HG03045 (cell line): ENCODE results near the gene ZNF668.
"Not testable (repeated sequence)": the region's sequence is repeated elsewhere in the genome, so short reads cannot be mapped to it uniquely, and the experiment has no call there.

Source experiments
- ATAC-seq: cut with Tn5 transposase; IDR thresholded peaks from one replicate; pipeline ENCODE4 v1.9.1; 2021; ENCODE audit warnings: mild to moderate bottlenecking, moderate library complexity; ENCODE audit not compliant: unreplicated experiment

The ZNF668 gene

GRCh38 chr16:31100876-31101641 is 27.0 kb upstream of the ZNF668 start:
- not testable (repeated sequence) for ATAC-seq

DNA sequence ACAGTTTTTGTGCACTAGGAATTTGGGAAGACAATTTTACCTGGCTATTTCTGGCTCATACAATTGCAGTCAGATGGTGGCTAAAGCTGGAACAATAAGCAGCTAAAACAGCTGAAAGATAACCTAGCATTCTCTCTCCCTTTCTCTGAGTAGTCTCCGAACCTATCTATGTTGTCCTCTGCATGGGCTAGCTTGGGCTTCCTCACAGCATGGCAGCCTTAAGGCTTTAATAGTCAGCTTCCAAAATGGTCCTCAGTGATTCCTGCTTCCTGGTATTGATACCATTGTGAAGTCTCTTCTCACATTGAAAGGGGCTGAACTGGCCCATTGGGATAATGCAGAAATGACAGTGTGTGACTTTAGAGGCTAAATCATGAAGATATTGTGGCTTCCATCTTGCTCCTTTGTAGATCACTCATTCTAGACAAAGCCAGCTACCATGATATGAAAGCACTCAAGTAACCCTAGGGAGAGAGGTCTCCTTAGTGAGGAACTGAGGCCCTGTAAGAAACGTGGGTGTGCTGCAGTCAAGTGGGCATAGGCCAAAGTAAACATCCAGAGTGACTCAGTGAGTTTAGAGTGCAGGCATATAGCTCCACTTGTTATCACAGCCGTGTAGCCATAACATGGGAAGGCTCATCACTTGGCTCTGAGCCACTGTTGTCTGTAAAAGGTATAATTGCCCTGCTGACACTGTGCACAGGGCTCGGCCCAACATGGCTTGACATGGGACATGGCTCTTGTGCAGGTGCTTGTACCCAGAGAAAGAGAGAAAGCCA is 26.0 kb upstream of the ZNF668 start:
- no peak for ATAC-seq

GRCh38 chr16:31094424-31095120 is 20.5 kb upstream of the ZNF668 start, which contains the start of gene VKORC1:
Gene VKORC1, minus strand, starts transcription at chr16:31094797. Its CDS starts 68 bp downstream, at chr16:31094729.
- ATAC-seq, result peak; percentile 80

GRCh38 chr16:31094088-31094423 is 20.0 kb upstream of the ZNF668 start:
- no peak for ATAC-seq

GRCh38 chr16:31093132-31093703 is 19.2 kb upstream of the ZNF668 start:
- ATAC-seq, result no peak

- no peak for ATAC-seq
These were observed 18.3 kb upstream of the ZNF668 start for GRCh38 chr16:31092330-31092729.

GRCh38 chr16:31090540-31090939 is 16.5 kb upstream of the ZNF668 start:
- no peak for ATAC-seq

DNA sequence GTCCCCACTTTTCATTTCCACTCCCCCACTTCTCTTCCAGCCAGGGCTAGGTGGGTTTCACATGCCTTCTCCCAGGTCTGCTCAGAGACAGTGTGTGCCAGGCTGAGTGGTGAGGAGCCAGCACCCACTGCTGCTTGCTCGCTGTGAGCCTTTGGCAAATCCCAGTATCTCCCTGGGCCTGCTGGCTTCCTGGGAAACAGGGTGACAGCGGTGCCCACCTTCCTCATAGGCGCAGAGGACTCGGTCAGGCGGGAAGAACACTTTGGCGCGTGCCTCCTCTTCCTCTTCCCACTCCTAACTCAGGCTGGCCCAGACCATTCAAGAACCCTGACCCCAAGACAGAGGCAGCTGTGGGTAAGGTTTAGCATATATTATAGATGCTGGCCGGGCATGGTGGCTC is 15.2 kb upstream of the ZNF668 start:
- ATAC-seq, result no peak

- ATAC-seq, result no peak
These were observed 14.6 kb upstream of the ZNF668 start, which contains the start of gene PRSS53 for GRCh38 chr16:31088459-31089183. Gene PRSS53, minus strand, starts transcription at chr16:31088943. Its CDS starts 134 bp downstream, at chr16:31088809.

DNA sequence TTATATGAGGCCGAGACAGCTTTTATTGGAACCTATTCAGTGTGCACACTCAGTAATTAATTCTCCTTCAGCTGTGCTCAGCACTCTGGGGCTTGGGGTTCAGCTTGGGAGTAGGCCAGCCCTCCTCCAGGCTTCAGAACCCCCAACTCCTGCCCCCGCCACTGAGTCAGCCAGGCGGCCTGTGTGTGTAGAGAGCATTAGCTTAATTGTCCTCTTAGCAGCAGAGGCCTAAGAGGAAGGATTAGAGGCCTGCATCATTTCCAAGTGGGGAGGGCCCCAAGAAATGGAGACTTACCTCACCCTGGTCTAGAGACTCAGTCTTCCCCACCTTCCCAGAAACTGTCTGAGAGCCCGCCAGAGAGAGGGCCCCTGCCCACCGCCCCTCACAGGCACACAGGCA is 13.9 kb upstream of the ZNF668 start:
- ATAC-seq, result no peak

- ATAC-seq, result no peak
These were observed 13.4 kb upstream of the ZNF668 start for GRCh38 chr16:31087481-31087880.

DNA sequence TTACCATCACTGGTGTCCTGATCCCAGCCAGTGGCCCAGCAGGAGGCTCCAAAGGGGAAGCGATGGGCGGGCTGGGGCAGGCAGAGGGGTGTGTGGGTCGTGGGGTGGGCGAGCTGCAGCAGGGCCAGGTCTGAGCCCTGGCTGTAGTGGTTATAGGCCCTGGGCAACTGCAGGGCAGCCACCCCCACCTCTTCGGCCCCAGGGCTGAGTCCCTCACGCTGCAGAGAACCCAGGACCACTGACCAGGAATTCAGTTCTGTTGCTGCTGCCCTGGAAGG is 12.5 kb upstream of the ZNF668 start:
- ATAC-seq, result no peak

DNA sequence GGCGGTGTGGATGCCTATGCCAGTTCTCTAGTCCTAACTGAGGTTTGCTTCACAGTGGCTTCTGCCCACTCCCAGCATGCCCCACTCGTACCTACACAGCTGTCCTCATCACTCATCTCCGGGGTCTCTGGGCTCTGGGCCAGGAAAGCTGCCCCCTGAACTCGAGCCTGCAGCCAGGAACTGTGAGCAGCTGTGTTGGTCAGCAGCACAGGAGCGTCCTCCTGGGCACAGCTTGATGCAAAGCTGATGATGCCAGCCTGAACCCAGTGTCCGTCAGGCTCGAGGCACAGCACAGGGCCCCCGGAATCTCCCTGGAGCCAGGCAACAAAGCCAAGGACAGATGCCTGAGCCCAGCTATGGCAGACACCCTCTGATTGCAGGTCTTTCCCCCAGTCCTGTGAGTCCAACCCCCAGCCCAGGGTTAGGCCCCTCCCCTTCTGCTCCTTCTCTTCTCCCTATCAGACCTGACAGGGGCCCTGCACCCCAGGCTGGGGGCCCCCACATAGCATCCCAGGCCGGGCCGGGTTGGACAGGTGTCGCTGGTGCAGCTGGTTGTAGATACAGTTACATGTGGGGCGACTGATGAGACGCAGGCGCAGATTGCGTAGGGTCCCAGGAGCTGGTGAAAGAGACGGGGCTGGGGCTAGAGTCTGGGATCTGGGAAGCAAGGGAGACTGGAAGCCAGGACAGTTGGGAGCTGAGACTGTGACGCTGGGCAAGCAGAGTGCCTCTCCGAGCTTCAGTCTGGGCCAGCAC is 12.0 kb upstream of the ZNF668 start:
- no peak for ATAC-seq

- ATAC-seq, result no peak
These were observed 11.4 kb upstream of the ZNF668 start for GRCh38 chr16:31085411-31085810.

DNA sequence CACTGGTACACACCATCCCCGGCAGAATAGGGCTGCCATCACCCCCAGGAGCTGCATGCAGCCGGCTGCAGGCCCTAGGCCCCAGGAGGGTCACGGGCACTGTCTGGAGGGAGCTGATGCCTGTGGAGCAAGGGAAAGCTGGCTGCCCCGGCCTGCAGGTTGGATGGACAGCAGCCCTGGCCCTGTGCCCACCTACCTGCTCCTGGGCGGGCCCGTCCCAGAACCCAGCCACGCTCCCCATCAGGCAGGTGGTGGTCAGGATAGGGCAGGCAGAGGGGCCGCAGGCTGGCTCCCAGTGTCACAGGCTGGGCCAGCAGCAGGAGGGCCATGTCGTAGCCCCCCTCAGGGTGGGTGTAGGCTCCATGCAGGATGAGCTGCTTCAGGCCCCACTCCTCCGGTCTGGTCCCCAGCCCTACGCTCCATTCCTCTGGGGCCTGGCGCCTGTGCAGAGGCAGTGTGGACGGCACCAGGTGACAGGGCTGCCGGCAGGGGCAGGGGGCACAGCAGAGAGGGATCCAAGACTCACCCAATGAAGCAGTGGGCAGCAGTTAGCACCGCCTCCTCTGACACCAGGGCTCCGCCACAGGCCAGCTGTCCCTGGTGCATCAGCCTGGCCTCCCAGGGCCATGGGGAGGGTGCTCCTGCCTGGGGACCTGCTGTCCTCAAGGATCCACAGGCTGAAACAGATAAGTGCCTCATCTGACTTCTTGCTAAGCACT is 10.7 kb upstream of the ZNF668 start:
- ATAC-seq, result no peak

GRCh38 chr16:31083981-31084380 is 9.9 kb upstream of the ZNF668 start:
- ATAC-seq, result no peak

GRCh38 chr16:31083556-31083955 is 9.5 kb upstream of the ZNF668 start:
- no peak for ATAC-seq

DNA sequence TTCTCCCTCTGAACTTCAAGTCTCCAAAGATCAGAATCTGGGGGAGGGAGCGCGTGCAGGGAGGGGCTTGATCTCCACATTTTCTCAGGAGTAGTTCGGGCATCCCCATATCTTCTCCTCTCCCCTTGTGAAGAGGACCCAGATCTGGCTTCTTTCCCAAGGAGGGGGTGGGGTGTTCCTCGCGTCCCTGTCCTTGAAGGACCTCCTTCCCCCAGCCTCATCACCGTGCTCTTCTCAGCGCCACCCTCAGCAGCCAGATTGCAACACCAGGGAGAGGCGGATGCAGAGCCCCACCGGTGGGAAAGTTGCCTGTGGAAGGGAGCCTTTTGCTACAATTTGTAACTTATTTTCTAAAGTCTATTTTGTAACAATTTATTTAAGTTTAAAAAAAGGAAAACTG is 9.0 kb upstream of the ZNF668 start:
- ATAC-seq, result no peak

DNA sequence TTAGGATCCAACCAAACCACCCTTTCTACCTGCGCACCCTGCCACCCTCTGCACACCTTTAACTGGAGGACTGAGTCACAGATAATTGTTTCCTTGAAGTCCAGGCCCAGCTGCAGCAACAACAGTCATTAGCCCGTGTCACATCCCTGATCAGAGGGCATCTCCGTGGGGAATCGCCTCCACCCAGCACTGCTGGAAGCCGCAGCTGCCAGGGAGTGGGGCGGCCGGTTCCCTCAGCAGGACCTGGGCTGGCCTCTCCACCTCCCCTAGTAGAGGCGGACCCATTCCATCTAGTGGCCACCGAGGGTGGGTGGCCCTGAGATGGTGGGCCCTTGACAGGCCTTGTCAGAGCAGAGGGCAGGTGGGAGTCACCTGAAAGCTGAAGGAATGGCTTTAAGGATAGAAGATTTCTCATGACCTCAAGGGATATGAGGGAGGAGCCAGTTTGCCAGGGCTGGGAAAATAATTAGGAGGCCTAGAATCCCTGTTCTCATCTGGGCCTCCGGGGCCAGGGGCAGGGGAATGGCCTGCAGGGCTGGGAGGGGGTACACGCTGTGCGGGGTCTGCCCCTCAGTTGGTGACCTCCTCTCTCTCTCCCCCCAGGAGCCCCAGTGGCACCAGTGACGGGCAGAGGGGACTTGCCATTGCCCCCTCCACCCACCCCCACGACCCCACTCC is 8.5 kb upstream of the ZNF668 start:
- ATAC-seq, result no peak
